ENCODE measurements around the gene THEMIS.
"Not testable (repeated sequence)": the region's sequence is repeated elsewhere in the genome, so short reads cannot be mapped to it uniquely, and the experiment has no call there.

The THEMIS gene

GRCh38 chr6:127907960-127908640, 7.2 kb upstream of the THEMIS start:
- no peak for DNase-seq

DNA sequence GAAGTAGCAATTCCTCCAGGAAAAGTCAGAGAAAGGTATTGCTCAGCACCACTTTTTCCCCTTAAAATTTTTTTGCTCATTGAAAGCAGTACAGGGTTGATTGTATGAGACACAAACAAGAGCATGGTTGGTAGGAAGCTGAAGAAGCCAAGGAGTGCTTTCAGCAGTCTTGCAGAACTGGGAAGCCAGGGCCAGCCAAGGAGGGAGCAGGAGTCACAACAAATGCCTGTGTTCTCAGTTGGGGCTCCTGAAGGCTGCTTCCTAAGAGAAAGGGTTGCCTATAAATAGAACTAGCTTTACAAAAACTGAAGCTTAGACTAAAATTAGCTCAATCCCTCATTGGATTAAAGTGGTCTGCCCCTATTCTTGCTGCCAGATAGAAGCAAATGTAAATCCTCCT, 3.3 kb upstream of the THEMIS start:
- no peak for DNase-seq

DNA sequence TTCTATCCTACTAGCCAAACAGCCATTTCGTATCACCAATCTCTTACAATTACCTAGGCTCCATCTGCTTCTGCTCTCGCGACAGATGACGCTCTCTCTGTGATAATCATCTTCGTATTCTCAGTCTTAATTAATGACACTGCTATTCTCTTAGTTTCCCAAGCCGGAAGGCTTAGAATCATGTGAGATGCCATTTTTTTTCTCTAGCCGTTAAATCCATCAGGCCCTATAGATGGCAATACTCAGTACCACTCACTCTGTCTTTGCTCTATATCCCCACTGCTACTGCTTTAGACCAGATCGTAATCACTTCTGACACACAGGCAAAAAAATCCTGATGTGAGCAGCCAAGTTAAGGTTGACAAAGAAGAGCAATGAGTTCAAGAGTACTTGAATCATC, 2.1 kb upstream of the THEMIS start:
- DNase-seq, result no peak

DNA sequence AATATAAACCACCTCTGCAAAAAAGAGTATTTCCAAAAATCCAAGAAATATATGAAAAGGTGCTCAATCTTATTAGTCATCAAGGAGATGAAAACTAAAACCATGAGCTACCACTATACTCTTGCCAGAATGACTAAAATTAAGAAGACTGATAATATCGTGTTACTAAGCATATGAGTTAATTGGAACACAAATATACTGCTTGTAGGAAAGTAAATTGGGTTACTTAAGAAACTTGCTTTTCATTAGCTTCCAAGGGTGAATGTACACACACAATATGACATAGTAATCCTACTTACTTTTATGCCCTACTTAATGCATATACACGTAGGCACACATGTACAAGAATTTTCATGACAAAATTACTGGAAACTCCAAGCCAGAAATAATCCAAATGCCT, 3.4 kb downstream of the THEMIS start:
- no peak for DNase-seq

DNA sequence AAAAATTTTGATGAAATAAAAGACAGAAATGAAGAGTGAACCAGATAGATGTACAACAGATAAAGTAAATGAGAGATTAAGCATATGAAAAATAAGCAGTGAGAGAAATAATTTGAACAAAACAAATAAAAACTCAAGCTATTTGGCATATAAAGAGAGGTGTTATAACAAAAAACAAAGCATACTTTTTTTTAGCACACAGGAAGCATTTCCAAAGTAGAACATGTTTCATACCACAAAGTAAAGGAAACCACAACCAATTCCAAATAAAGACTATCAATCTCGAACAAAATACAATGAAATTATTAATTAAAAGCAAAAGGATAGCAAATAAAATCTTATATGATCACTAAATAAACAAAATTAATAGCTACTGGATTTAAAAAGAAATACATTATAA, 6.8 kb downstream of the THEMIS start:
- DNase-seq, result no peak

GRCh38 chr6:127893541-127893940, 7.3 kb downstream of the THEMIS start:
- no peak for DNase-seq

- DNase-seq, result no peak
Measured at GRCh38 chr6:127891731-127892326, 9.0 kb downstream of the THEMIS start.

GRCh38 chr6:127886603-127887002, 14.3 kb downstream of the THEMIS start:
- DNase-seq, result no peak

GRCh38 chr6:127884134-127884533, 16.7 kb downstream of the THEMIS start:
- DNase-seq, result no peak

DNA sequence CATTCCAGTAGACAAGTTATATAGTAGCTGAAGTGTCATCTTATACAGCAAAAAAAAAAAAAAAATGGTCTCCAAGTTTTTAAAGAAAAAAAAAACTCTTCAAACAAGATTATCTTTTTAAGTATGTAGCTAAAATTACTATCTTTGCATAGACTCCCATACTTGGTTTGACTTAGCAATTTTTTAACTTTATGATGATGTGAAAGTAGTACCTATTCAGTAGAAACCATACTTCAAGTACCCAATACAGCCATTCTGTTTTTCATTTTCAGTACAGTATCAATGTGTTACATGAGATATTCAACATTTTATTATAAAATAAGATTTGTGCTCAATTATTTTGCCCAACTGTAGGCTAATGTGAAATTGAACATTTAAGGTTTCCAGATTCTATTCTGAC, 18.9 kb downstream of the THEMIS start:
- DNase-seq, result not testable (repeated sequence)

GRCh38 chr6:127880429-127880828, 20.4 kb downstream of the THEMIS start:
- peak; percentile 30 for DNase-seq

- DNase-seq, result peak; percentile 51
Measured at GRCh38 chr6:127879685-127880084, 21.2 kb downstream of the THEMIS start.

DNA sequence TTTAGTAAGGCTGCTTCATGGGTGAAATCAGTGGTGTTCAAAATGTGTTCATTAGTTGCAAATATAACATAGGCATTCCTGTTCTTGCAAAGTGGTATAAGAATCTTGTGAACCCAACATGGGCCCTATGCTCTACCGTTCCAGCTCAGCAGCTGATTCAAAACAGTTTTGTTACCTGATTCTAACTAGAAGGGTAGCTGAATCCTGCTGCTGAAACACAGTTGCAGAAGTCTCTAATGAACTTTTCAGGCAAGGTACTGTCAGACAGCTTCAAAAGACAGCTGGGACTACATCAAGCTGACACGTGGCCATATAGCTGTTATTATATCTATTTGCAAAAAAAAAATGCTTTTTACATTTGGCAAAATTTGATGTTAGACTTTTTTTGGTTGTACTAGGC, 22.7 kb downstream of the THEMIS start:
- DNase-seq, result no peak

GRCh38 chr6:127877231-127877630, 23.6 kb downstream of the THEMIS start:
- no peak for DNase-seq

DNA sequence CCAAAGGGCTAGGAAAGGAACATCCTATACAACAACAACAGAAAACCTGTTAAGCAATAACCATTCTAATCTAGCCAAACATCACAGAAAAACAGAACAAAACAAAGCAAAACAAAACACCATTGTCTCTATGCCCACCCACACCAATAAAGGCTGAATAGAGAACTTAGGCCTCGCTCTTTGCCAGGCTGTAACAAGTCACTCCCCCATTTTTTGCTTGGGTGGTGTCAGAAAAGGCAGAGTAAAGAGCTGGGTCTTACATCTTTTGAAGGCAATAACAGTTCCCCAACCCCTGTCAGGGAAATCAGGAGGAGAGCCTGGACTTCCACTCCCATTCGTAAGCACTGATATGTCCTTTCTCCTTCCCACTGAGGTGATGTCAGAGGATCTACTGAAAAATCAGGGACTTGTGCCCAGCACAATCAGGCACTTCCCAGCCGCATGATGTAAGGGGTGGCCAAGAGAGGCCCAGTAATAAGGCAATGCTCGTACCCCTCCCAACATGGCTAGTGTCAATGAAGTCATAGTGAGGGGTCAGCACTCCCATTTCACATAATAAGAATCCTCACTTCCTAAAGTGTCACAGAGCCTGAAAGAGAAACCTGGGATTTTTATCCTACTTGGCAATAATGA, 31.0 kb downstream of the THEMIS start:
- DNase-seq, result no peak

DNA sequence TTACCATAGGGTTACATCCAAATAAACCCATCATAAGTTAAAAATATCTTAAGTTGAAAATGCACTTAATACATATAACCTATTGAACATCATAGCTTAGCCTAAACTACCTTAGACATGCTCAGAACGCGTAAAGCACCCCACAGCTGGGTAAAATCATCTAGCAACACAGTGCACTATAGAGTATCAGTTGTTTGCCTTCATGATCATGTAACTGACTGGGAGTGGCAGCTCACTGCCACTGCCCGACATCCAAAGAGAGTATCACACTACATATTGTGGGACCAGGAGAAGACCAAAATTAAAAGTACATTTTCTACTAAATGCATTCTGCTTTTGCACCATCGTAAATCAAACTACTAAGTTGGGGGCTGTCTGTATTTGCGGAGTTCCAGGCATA, 31.7 kb downstream of the THEMIS start:
- no peak for DNase-seq

GRCh38 chr6:127868338-127868737, 32.5 kb downstream of the THEMIS start:
- DNase-seq, result no peak

DNA sequence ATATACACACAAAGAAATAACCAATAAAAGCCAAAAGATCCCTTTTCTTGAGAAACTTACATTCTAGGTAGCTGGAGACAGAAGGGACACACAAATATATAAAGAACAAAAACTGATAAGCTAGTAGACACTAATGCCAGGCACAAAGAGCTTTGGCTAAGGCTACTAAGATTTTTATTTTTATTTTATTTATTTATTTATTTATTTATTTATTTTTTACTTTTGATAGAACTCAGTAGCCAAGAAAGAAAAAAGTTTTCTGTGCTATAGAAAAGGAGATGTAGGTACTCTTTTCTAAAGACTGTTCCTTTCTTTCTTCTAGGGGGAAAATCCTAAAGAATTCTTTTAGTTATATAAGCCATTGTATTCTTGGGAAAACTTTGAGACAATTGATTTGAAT, 34.1 kb downstream of the THEMIS start:
- DNase-seq, result no peak

GRCh38 chr6:127865108-127865507, 35.8 kb downstream of the THEMIS start:
- DNase-seq, result no peak

GRCh38 chr6:127864701-127865100, 36.2 kb downstream of the THEMIS start:
- no peak for DNase-seq

GRCh38 chr6:127860723-127861122, 40.1 kb downstream of the THEMIS start:
- no peak for DNase-seq

GRCh38 chr6:127859956-127860355, 40.9 kb downstream of the THEMIS start:
- DNase-seq, result no peak

- DNase-seq, result no peak
Measured at GRCh38 chr6:127858727-127859391, 42.0 kb downstream of the THEMIS start.

- DNase-seq, result peak; percentile 24
Measured at GRCh38 chr6:127857051-127857637, 43.7 kb downstream of the THEMIS start.
